GM15510 (cell line): ENCODE measurements around the gene PUS7.

Experiments used
- POLR2A ChIP-seq: IDR thresholded peaks from 3 replicates; pipeline ENCODE4 v1.6.1; 2011; ENCODE audit warnings: borderline replicate concordance; ENCODE audit not compliant: insufficient read length; ENCODE audit errors: extremely low read depth

PUS7 gene

DNA sequence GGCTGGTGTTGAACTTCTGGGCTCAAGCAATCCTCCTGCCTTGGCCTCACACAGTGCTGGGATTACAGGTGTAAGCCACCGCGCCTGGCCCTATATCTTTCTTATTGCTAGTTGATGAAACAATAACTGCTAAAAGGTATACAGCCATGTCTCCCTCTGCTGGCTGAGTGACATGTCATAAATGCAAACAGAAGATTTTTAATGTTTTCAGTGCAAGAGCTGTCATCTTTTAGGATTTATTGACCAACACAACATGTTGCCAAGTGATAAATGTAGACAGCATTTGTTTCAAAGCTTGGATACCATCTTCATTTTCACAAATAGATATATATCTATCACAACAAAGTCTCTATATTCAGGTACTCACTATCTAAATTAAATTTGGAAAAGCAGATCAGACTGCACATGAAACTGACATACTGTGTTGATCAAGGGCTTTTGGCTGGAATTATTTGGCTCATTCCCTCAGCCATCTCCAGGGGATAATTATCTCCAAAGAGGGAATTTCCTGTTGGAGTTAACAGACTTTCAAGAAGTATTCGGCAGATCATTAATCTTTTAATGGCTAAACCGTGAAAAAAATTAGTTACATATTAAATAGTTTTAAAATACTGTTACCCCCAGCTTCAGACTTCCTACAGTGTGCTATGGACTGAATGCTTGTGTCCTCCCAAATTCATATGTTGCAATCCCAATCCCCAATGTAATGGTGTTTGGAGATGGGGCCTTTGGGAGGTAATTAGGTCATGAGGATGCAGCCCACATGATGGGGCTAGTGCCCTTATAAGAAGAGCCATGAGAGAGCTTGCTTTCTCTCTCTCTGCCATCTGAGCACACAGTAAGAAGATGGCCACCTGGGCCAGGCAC is 92.1 kb downstream of the PUS7 start:
- TF ChIP-seq POLR2A: no peak

DNA sequence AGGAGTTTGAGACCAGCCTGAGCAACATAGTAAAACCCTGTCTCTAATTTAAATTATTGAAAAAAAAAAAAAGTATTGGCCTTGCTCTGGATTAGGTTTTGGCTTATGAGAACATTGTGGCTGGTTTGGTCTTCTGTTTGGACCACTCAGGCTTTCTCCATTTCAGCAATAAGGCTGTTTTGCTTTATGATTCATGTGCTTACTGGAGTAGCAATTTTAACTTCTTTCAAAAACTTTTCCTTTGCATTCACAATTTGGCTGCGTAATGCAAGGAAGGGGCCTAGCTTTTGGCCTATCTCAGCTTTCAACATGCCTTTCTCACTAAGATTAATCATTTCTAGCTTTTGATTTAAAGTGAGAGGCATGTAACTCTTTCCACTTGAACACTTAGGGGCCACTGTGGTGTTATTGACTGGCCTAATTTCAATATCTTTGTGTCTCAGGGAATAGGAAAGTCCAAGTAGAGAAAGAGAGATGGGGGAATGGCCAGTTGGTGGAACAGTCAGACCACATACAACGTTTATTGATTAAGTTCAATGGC is 95.4 kb downstream of the PUS7 start:
- TF ChIP-seq POLR2A: no peak

DNA sequence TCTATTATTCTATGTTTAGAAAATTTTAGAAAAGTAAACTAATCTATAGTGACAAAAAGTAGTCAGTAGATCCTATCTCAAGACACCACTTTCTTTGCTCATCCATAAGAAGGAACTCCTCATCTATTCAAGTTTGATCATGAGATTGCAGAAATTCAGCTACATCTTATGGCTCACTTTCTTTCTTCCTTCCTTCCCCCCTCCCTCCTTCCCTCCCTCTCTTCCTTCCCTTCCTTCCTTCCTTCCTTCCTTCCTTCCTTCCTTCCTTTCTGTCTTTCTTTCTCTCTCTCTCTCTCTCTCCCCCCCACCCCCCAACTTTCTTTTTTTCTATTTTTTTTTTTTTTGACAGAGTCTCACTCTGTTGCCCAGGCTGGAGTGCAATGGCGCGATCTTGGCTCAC is 98.1 kb downstream of the PUS7 start:
- TF ChIP-seq POLR2A: no peak

DNA sequence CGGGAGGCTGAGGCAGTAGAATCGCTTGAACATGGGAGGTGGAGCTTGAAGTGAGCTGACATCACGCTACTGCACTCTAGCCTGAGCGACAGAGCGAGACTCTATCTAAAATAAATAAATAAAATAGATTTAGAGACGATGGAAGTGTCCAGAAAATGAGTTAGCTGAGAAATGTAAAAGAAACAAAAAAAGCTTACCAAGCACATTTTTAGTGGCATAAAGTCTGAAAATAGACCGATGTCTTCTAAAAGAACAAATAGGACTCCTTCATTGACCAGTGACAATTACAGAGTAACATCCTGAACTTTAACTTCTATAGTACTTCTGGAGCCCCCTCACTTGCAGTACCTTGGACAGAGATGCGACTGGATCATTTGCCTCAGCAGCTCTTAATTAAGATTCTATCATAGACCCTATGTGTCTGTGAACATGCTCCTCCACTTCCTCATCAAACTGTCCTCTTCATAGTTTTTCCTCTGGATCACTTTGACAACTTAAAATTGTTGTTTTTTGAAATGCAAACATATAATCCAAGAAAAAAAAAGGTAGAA is 108.1 kb downstream of the PUS7 start:
- TF ChIP-seq POLR2A: no peak

DNA sequence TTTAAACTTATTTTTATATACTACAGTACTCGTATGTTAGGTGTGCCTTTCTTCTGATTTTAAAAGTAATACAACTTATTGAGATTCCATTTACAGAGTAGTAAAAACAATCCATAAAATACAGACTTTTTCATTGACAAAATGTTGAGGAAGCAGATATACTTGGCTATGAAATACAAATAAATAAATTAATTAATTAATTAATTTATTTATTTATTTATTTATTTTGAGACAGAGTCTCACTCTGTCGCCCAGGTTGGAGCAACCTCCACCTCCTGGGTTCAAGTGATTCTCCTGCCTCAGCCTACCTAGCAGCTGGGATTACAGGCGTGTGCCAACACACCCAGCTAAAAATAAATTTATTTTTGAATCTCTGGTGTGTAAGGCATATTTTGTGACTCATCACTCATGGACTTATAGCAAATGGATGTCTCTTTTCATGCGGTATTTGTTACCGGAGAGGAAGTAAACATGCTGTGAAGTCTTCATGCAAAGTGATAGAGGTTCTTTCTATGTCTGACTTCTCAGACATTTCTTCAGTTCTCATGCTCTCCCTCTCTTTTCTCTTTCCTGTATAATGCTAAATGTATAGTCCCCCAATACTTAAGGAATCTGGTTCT is 113.2 kb downstream of the PUS7 start:
- no peak for TF ChIP-seq POLR2A
